A172 (cell line): ENCODE data around the gene ACYP2. TPM values are rescaled to one million over a fixed set of nuclear protein-coding genes. Genes with fewer than 3 reads are reported as not detected.
A peak's percentile ranks its signal among the peaks of the same experiment; 100 is the strongest.

Experiments used
- DNase-seq: peaks from one replicate; pipeline ENCODE4 v3.0.0-alpha.2; 2015; ENCODE audit warnings: low spot score
- total RNA-seq: library from RNA; depleted of rRNA; stranded (reverse); fragments of >200 nt; shearing (Covaris generic); gene quantifications from 2 replicates; pipeline ENCODE4 v1.2.3, GENCODE V29; 2014

The ACYP2 gene
- total RNA-seq, 1 experiment from 2014 or later: 6.4 TPM

DNA sequence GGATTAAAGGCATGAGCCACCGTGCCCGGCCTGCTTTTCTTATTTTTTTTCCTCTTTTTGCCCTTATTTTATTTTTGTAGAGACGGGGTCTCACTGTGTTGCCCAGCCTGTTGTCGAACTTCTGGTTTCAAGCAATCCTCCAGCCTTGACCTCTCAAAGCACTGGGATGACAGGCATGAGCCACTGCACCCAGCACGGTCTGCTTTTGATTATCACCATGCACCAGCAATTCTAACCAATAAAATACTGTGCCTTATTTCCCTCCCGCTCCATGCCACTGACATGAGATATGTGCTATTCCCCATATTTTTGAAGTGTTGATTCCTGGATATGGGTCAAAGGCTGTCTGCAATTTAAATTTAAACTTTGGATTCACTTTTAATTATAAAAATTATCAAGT is 42.9 kb downstream of the ACYP2 start:
- DNase-seq: no peak

DNA sequence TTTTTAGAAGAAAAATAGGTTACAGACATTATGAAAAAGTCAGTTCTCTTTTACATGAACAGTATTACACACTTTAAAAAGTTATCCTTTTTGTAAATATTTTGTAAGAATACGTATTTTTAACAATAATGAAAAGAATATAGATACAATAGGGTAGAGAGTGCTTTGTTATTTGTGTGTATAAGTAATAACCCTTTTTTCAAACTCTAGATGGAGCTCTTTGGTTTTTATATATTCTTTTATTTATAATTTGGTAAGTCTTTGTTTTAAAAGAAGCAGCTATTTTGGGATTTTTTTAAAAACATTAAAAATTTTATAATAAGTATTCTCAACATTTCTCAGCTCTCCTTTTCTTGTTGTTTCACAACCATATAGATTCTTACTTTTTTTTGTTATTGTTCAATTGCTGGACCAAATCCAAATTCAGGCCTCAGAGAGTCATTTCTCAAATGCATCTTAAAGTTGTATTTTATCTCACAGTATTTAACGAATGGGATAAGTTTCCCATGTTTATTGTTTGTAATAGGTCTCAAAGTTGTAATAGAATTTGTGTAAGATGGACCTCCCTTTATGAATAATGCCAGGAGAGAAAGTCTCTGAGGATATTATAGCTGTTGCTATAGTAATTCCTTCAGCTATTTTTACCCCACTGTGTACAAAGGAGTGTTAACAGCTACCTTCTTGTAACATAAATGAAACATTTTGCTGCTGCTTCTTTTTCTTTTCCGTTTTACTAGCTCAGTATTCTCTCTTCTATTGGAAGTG is 46.4 kb downstream of the ACYP2 start:
- no peak for DNase-seq

DNA sequence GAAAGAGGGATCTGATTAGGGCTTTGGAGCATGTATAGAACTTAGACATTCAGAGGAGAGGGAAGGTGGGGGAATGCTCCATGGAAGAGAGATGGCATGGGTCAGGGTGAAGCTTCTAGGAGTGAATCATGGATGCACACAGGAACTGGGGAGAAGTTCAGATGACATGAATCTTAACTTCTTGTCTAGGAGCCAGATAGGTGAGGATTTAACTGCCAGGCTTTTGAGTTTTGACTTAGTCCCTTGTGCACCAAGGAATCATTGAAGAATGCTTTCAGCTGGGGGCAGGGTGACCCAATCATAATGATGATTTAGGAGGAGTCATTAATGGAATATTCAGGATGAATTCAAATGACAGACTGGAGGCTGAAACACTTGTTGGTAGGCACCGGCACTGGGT is 48.7 kb downstream of the ACYP2 start:
- no peak for DNase-seq

DNA sequence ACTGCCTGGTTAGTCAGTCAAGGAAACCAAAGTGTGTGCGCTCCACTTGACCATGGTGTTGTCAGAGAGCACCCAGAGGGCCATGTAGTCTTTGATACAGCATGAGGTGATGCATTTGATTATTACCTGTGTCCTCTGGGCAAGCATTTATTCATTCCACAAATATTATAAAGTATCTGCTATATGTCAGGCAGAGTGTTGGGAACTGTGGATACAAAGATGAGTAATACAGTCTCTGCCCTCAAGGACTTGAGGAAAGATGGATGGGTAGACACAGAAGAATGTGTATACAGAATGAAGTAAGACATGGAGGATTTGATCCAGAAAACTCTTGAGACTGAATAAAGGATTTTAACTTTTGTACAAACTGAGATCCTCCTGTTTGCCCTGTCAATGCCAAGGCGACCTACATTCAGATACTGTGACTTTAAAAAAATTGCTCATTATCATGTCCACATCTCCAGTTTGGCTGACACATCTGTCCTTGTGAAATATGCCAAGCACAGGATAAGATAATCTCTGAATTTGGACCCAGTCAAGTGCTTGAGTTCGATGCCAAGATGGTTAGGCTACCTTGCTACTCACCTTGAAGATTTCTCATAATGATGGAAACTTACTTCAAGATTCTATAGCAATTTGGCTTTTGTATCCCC is 50.8 kb downstream of the ACYP2 start:
- no peak for DNase-seq

DNA sequence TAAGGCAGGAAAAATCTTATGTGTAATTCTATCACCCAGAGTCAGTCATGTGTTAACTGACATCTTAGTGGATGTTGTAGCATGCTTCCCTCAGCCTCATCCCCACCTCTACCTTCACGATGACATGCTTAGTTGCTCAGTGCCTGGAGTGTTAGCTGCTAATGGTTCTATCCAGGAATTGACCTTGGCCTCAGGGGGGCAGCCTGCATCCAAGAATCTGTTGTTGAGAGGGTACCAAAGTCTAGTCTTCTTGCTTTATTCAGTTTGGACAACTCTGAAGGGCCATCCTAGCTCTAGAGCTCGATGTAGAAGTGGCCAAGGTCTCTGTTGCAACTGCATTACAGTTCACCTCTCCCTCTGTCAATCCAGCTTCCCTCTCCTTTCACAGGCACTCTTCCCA is 61.2 kb downstream of the ACYP2 start:
- peak; percentile 51 for DNase-seq

DNA sequence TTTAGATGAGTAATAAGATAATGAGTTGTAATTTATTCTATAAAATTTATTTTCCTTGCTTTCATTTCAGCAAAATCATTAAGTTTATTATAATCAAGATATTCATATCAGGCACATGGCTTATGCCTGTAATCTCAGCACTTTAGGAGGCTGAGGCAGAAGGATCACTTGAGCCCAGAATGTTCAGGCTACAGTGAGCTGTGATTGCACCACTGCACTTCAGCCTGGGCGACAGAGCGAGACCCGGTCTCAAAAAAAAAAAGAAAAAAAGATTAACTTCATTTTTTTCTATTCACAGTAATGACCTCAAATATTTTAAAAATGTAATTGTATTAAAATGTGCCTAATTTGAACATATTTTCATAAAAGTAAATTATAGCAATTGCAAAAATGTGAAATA is 67.9 kb downstream of the ACYP2 start:
- DNase-seq: no peak

DNA sequence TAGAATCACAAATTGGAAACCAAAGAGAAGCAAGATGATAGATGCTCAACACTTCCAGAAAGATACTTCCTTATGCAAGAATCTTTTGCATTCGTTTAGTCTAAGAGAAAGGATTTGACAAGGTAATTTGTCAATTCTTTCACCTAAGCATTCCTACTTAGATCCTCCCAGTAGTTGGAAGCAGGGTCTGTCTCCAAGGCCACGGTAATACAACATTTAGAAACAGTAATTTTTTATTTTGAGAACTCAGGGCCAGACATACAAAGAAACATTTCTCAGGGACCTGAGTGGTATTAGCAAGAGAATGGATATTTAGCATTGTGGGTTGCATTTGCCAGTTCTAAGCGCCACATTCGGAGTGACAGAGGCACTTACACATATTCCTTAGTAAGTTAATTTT is 68.6 kb downstream of the ACYP2 start:
- DNase-seq: no peak

DNA sequence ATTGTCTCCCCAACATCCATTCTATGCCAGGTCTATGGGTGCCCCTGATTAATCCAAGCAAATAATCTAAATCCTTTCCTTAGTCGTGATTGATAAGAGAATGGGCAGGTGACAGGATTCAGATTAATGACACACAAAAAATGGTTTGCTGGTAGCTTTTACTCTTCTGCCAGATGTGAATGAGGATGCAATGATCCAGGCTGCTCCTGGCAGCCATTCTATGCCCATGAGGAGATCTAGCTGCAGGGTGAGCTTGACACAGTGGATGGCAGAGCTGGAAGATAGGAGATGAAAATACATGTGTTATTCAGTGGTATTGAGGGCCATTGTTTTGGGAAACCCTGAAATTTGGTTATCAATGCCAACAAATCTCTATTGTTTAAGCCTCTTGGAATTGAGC is 69.7 kb downstream of the ACYP2 start:
- no peak for DNase-seq

DNA sequence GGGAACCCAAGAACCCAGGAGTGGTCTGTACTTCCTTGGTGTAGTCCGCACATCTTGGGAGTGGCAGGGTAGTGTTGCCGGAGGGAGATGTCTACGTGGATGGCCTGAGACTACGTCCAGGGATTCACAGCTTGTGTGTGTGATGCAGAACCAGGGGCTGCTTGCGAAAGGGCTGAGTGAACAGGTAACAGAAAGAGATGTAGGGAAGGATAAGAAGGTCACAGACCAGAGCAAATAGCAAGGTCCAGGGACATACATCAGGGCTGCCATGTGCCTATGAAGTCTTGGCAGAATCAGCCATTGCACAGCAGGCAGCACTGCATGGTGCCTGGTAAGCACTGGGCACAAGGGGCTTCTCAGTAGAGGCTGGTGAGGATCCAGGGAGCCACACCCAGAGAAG is 71.9 kb downstream of the ACYP2 start:
- DNase-seq: no peak

DNA sequence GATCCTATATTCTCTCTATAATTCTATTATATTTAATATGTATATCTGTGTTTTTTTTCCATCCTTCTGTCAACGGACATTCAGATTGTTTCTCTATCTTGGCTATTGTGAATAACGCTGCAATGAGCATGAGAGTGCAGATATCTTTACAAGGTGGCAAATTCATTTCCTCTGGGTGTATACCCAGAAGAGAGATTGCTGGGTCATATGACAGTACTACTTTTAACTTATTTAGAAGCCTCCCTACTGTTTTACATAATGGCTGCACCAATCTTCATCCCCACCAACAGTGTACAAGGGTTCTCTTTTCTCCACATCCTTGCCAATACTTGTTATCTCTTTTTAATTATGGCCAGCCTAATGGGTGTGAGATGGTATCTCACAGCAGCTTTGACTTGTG is 74.1 kb downstream of the ACYP2 start:
- no peak for DNase-seq

DNA sequence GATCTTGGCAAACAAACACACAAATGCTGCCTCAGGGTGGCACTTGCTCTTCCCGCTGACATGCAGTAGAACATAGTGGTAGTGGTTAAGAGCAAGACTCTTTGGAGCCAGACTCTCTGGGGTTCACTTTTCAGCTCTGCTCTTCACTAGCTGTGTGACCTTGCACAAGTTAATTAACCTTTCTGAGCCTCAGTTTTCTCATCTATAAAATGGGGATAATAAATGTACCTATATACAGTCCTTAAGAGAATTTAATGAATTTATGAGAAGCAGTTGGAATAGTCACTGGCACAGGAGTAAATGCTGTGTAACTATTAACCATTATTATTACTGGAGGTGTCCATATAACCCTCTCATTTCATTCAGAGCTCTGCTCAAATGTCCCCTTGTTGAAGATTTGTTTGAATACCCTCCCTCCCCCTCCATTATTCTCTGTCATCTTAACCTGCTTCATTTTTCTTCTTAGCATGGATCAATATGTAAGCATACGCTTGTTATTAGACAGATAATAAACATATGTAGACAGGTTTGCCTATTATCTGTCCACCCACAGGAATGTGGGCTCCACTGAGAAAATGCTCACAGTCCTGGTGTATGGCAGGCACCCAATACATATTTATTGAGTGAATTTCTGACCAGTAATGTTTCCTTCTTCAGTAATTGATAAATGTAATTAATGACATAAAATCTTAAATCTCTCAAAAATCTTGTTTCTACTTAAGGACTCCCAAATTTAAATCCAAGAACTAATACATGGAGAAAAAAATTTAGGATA is 76.1 kb downstream of the ACYP2 start:
- no peak for DNase-seq

DNA sequence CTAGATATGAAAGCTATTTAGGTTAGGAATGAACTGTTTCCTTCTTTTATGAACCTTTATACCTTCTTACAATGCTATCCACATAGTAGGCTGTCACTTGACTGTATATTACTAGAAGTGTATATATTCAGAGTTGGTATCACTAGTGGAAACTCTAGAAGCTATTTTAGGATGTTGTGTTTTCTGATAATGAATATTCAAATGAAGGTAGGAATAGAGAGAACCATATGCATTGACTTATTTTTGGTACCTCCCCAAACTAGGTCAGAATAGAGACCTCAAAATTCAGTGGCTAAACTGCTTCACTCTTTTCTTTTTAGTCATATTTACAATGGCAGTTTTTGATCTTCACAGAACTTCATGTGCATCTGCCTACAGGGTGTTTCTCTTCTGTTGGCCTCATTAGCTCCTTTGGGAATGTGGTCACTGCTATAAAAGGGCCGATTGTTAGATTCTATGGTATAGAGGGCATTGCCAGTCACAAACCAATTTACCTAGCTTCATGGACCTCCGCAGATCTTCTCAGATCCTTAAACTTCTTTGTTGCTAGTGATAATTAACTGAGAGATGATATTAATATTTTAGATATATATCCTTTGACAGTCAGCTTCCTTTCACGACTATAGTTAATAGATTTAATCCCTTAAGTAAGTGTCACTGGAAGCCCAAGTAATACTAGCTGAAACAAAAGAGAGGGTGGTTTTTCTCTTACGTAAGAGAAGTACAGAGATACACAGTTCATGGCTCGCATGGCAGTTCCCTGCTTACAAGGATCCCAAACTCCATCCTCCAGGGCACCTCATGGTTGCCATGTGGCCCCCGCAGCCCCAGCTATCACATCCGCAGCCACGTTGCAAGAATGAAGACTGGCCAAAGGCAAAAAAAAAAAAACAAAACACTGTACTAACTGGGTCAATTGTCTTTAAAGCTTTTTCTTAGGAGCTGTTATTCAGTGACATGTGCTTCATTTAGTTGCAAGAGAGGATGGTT is 79.6 kb downstream of the ACYP2 start:
- DNase-seq: no peak

DNA sequence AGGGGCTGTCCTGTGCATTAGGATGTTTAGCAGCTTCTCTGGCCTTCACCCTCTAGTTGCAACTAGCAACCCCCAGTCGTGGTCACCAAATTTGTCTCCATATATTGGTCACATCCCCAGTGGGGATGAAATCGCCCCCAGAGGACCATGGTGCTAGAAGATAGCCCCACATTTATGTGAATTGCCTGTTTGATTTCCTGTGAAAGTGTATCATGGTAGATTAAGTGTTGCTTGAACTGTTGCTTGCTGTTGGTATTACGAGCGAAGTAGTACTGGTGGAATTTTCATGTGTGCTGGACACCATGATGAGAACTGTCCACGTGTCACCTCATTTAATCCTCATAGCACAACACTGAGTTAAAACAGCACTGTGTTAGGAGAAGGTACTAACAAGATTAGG is 81.2 kb downstream of the ACYP2 start:
- DNase-seq: no peak

DNA sequence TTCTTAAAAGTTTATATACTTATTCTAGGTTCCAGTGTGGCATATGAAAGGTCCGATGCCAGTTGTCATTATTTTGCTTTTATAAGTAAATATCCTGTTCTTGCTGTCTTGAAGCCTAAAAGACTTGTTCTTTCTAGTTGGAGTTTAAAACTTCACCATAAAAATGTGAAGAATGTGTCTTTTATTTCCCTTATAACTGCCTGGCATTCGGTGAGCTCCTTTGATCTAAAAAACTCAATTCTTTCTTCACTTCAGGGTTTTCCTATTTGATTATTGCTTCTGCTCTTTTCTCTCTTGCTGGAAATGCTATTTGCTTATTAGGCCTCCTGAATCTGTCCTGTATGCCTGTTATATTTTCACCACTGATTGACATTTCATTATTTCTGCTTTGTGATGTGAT is 89.1 kb downstream of the ACYP2 start:
- no peak for DNase-seq

DNA sequence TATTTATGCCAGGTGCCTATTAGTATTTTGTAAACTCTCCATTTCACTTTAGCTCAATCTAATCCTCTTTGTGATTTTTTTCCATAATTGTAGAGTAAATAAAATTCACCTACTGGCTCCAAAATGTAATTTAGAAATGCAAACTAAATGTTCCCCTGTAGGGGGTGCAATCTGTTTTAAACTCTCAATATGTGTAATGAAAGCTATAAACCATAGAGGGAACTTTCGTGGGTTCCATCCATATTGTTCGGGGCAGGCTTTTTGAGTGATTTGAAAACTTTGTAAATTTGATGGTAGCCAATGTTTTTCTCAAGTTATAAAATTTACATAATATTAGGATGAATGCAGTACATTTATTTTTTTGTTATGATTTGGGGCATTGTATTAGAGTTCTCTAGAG is 91.2 kb downstream of the ACYP2 start:
- peak; percentile 35 for DNase-seq

DNA sequence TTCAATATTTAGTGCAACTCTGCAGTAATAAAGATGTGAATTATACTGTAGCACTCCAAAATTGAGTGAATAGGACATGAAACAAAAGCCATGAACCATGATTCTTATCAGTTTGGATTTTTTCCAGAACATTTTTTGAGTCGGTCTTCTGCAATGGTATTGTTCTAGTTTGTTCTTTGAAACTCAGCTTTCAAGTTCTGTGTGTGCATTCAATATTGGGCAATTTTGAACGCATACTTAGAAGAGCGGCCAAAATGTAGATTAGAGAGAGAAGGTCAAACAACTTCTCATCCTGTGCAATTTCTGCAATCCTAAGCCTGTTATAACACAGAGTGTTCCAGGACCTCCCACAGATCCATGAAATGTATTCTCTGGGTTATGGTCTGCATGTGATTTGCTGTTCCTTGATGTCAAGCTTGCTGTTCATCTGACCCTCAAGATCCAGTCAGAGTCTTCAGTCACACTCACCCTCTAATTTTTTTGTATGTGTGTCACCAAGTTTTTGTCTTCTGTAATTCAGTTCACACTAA is 92.3 kb downstream of the ACYP2 start:
- DNase-seq: no peak

DNA sequence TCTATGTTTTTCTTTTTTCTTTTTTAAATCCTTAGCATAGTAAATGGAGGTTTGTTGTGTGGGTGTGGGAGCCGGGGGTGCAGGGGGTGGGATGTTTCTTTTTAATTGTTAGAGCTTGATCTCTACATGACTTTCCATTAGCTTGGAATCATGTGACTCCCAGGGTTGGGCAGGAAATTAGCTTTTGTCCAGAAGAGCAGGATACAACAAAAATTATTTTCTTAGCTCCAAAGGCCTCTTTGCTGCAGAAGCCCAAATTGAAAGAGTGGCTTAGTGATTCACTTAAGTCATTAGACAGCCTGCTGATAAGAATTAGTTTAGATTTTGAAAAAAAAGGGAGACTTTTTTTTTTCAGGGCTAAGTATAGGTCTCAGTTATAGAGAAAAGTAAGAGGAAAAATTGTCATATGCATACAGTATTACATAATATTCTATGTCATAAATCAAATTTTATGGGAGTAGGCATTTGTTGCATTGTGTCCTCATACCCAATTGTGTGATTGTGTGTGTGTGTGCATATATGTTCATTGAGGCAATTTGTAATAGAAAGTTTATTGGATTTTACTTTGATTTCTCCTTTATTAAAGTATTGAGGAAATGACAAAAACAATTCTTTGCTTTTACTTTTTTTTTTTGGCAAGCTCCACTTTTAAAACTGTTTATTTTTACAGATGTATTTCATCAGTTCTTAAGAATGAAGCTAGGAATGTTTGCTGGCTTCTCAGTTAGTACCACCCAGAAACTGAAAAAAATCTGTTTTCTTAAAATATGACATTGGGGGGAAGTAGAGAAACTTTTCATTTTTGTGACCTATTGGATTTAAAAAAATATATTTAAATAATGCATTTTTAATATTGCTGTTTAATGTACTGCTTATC is 93.2 kb downstream of the ACYP2 start:
- DNase-seq: peak; percentile 8

DNA sequence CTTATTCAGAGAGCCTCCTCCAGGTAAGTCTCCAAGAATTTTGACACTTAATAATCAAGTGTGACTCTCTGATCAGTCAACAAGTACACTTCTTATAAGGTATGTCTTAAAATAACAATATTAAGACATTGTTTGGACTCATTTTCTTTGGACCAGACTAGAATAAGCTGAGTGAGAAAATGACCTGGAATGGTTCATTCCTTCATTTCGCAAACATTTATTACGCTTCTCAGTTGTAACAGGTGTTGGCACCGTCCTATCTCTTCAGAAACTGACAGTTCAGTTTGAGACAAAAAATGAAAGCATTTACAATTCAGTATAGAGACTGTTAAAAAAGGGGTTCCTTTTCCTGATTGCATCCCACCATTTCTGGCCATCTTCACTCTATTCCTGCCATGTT is 94.0 kb downstream of the ACYP2 start:
- no peak for DNase-seq

DNA sequence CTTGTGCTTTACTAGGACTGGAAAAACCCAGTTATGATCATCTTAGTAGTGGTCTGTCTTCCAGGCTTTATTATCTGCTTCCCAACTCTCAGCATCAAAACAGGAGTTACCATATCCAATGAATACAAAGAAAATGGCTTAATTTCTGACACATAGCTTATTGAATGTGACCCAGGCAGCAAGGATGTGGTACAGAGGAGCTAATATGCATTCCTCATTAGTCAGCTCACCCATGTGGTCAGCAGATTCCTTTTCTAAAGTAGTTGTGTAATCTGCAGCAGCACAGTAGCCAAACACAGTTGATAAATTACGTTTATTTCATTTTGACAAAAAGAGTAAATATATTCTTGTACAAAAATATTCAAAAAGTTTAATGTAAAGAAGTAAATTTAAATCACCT is 97.0 kb downstream of the ACYP2 start:
- peak; percentile 95 for DNase-seq

DNA sequence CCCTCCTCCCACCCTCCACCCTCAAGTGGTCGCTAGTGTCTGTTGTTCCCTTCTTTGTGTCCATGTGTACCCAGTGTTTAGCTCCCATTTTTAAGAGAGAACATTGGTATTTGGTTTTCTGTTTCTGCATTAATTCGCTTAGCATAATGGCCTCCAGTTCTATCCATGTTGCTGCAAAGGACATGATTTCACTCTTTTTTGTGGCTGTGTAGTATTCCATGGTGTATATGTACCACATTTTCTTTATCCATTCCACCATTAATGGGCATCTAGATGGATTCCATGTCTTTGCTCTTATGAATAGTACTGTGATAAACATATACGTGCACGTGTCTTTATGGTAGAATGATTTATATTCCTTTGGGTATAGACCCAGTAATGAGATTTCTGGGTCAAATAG is 97.7 kb downstream of the ACYP2 start:
- DNase-seq: no peak
